HG02678 (cell line): Measurements from ENCODE around the gene BST2.
"Not testable (repeated sequence)": the region's sequence is repeated elsewhere in the genome, so short reads cannot be mapped to it uniquely, and the experiment has no call there.

Experiments
- ATAC-seq: cut with Tn5 transposase; IDR thresholded peaks from one replicate; pipeline ENCODE4 v1.9.1; 2021; ENCODE audit warnings: mild to moderate bottlenecking, moderate library complexity; ENCODE audit not compliant: unreplicated experiment

Gene BST2

DNA sequence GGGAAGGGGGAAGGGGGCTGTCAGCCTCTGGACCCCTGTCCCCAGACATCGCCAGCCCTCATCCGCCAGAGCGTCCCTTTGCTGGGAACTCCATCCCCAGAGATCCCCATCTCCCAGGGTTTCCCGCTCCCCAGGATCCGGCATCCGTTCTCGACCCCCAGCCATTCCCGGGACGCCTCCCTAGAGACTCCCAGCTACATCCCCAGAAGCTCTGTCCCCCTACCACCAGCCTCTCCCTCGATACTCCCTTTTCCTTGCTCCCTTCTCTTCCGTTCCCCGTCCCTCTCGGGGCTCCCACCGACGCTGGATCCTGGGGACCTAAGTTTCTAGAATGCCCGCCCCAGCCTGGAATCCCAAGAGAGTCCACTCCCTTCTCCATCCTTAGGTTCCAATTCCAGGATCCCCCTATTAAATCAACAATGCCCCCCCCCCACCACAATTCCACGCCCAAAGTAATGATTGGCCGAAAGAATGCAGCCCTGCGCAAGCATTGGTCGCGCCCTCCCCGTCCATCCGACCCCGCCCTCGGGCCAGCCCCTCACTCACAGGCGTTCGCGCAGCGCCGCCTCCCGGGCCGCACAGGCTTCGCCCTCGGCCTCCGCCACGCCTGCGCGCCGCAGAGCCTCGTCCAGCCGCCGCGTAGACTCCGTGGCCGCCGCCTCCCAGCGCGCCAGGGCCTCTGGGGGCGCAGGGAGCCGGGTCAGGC is 14.6 kb downstream of the BST2 start:
- peak; percentile 94 for ATAC-seq

DNA sequence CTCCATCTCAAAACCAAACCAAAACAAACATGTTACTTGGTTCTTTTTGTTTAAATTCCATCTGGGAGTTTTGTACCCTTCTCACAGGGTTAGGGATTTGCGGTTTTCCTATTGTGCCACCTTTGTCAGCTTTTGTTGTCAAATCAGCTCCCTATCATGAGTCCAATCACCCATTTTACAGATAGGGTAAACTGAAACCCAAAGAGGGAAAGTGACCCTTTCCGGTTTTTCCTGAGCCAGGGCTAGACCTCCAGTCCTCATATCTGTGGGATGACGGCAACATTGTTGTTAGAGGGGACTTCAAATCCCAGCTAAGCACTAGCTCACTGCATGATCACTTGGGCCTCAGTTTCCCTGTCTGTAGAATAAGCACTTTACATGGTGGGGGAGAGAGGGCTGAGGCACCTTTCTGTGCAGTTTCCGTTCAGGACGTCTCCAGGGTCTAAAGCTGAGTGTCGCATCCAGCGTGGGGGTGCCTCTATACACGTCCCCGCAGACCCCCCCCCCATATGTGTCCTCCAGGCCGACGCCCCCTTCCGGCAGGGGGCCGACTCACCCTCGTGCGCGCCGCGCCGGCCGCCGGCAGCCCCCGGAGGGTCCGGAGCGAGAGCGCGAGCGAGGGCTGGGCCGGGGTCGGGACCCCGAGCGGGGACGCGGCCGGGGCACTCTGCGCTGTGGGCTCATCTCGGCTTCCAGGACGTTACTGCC is 15.3 kb downstream of the BST2 start:
- ATAC-seq, result no peak

DNA sequence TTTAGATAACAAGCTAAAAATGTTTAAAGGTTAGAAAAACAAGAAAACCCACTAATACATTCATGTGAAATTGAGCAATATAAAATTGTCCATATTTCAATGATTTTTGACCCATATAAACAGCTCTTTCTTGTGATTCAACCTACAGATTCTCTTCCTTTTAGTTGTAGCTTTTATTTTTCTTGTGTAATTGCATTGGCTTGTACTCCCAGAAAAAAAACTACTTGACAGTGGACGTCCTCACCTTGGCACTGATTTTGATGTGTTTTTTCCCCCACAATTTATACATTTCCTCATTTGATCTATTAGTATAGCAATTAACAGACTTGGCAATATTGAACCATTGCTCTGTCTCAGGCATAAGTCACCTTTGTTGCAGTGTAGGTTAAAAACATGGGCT is 16.1 kb downstream of the BST2 start:
- no peak for ATAC-seq

DNA sequence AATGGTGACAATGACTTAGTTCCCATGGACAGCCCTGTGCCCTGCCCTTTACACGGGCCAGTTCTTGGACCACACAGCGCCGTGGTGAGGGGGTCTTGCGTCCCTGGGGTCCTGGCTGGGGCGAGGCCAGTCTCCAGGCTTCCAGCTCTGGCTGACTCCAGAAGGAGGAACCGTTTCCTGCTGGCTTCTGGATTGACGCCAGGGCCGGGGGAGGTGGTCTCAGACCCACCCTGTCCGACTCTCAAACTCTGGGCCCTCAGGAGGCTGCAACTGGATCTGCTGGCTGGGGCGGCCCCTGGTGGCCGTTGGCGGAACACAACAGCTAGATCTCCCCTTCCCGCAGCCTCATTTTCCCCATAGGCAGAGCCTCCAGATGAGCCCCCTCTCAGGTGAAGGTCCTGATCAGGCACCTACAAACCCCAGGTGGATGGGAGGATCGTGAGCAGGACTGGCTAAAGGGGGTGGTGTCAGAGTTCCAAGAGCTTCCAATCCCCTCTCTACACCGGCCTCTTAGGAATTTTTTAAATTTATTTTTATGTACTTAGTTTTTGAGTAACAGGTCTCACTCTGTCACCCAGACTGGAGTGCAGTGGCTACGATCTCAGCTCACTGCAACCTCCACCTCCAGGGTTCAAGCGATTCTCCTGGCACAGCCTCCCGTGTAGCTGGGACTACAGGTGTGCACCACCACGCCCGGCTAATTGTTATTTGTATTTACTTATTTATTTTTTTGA is 19.4 kb downstream of the BST2 start:
- no peak for ATAC-seq

DNA sequence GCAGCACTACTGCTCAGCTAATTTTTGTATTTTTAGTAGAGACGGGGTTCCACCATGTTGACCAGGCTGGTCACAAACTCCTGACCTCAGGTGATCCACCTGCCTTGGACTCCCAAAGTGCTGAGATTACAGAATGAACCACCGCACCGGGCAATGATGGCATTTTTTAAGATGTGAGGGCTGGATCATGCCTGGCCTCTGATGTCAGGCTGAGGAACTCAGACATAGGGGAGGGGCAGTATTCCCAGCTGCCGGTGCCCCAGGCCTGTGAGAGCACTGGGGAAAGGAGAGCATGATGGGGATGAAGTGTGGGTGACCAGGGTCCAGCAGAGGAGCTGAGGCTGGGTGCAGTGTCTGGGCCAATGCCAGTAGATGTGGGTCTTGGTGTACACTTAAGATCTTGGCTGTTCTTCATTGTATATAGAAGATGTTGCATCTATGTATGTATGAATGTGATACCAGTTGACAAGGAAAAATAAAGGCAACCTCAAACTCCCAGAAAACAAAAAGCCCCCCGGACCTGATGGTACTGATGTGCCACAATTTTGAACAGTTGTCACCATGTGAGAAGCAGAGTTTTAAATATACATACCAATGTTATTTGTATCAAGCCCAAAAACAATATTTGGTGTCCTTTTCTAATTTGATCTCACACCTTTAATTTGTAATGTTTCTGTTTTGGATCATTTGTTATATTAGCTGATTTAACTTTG is 24.8 kb downstream of the BST2 start:
- no peak for ATAC-seq

DNA sequence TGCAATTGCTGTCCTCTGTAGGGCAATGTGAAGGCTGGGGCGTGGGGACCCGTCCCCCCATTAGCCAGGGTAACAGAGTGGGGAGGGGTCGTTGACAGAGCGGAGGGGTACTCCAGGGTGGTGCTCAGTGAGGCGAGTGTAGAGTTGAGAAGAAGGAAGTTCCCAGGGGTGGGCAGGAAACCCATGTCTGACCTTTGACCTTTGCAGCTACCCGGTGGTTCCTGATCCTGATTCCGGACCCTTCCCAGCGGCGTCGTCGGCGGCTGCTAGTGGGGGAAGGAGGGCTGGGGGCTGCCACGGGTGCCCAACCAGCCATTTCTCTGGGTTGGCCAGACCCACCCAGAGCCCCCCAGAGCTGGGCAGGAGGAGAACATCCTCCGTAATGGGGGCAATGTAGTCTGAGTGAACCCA is 26.2 kb downstream of the BST2 start:
- ATAC-seq, result no peak

DNA sequence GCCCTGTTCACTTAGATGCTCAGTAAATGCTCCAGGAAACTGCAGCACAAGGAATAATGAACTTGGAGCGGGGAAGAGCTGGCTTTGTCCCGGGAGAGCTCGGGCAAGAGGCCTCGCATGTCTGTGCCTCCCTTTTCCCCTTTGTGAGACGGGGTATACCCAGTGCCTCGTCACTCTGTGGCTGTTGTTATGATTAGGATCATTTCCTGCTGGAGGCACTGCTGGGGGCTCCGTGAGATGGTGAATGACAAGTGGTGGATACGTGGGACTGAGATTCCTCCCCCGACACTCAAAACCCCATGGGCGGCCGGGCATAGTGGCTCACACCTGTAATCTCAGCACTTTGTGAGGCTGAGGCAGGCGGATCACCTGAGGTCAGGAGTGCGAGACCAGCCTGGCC is 27.2 kb downstream of the BST2 start:
- no peak for ATAC-seq

DNA sequence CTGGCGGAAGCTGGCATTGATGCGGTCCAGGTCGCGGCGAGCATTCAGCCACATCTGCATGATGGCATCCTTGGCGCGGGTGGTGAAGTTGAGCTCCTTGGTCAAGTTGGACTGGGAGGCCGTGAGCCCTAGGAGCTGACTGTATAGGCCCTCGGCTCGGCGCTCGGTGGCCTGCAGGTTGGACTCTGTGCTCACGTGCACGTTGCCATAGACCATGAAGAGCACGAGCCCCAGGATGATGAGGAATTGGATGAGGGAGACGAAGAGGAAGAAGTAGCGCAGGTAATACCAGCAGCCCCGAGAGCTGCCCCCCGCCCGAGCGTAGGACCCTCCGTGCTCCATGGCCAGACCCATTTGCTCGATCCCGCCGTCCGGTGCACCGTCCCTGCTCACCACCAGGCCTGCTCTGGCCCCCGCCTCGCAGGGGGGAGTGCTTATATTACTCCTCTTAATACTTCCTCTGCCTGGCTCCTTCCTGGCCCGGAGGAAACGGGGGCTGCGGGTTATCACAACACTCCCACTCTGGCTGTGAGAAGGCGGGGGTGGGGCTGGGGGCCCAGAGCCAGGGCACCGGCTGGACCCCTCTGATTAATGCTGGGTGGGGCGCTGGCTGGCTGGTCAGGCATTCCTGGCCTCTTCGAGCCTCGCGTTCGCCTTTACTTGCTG is 28.4 kb downstream of the BST2 start, which contains the start of gene PLVAP:
Gene PLVAP, minus strand, starts transcription at position 408 of the 666 bp plus-strand sequence. Its CDS starts 54 bp downstream, at position 354.
- no peak for ATAC-seq

DNA sequence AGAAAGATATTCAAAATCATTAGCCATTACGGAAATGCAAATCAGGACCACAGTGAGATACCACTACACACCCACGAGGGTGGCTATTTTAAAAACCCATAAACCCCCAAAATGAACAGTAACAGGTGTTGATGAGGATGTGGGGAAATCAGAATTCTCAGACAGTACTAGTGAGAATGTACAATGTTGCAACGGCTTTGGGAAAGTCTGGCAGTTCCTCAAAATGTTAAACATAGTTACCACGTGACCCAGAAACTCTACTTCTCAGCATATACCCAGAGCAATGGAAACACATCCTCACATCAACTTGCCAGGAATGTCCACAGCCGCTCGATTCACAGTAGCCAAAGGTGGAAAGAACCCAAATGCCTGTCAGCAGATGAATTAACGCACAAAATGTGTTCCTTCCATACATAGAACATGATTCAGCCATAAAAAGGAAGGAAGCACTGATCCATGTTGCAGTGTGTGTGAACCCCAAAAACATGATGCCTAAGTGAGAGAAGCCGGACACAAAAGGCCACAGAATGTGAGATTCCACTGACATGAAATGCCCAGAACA is 35.3 kb downstream of the BST2 start:
- peak; percentile 89 for ATAC-seq

DNA sequence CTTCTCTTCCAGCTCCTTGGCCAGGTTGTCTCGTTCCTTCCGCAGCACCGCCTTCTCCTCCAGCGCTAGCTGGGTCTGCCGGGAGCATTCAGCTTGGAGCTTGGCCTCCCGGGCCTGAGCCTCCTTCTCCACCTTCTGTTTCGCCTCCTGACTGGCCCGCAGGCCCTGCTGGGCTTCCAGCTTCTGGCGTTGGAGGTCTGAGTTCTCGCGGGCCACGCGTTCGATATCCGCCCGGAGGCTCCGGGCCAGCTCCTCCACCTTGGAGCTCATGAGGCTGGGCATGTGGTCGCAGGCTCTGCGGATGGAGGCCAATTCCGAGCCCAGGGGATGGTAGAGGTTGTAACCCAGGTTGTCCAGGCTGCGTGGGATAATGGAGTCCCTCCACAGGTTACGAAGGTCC is 40.1 kb downstream of the BST2 start:
- no peak for ATAC-seq

DNA sequence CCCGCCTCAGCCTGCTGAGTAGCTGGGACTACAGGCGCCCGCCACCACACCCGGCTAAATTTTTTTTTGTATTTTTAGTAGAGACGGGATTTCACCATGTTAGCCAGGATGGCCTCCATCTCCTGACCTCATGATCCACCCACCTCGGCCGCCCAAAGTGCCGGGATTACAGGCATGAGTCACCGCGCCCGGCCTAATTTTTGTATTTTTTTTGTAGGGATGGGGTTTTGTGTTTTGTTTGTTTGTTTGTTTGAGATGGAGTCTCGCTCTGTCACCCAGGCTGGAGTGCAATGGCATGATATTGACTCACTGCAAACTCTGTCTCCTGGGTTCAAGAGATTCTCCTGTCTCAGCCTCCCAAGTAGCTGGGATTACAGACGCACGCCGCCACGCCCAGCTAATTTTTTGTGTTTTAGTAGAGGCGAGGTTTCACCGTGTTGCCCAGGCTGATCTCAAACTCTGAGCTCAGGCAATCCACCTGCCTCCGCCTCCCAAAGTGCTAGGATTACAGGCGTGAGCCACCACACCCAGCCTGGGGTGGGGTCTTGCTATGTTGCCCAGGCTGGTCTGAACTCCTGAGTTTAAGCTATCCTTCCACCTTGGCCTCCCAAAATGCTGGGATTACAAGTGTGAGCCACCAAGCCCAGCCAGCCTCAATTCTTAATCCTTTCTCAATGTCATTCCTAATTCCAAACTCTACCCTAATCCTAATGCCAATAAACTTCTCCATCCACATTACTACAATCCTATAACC is 41.4 kb downstream of the BST2 start:
- not testable (repeated sequence) for ATAC-seq

DNA sequence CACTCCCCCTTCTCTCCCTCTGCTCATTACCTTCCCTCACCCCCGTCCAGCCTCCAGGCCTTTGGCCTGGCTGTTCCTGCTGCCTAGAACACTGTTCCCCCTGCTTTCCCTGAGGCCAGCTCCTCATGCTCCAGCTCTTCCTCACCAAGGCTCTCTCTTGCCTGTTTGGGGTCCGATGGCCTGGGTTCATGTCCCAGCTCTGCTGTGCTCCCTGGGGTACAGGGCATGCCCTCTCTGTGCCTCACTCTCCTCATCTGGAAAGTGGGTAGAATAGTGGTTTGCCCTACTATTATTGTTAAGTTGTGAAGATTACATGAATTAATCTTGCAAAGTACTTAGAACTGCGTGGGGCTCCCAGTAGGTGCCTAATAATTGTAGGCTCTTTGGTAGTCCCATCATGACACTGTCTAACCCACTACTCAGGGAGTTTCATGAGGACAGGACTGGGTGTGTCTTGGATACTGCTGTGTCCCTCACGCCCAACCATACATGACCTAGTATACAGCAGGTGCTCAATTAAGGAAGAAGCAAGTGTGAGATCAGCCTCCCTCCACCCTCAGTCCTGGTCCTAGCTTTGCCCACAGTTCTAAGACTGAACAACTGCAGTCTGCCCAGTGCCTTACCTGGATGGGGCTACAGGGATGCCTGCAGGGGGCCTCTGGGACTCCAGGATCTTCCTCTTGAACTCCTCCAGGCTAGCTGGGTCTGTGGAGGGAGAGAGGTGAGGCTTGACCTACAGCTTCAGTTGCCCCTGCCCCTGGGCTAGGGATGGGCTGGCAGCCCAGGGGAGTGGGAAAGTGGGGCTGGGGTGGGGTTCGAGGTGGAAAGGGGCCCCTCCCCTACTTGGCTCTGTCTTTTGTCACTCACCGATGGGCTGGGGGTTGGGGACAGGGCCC is 45.3 kb downstream of the BST2 start:
- no peak for ATAC-seq

DNA sequence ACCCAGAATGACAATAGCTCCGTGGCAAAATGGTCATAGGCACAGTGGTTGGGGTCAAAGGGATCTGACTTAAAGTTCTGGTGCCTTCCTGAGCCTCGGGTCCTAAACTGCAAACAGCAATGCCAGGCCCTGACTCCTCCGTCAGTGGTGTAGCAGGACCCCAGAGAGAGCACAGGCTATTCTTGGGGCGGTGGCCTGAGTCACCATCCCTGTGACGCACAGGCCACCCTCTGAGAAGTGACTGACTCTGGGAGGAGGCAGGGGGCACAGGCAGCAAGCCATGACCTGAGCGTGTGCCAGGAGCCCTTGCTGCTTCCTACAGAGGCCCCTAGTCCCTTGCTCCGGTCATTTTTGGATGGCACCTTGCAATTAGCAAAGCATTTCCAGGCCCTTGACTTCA is 47.0 kb downstream of the BST2 start:
- ATAC-seq, result no peak

DNA sequence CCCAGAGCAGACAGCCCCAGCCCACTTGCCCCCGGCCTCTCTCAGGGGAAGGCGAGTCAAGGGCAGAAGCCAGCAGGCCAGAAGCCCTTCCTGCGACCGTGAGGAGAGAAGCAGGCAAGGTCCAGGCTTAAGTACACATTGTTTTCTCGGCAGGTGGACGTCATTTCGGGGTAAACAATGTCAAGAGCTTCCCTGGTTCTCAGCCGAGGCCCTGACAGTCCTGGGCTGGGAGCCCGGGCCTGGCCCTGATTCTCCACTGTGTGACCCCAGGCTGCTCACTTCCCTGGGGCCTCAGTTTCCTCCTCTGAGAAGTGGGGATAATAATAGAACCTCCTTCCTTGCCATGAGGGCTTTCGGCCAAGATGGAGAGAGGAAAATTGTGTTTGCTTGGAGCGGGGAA is 47.7 kb downstream of the BST2 start:
- ATAC-seq, result no peak

DNA sequence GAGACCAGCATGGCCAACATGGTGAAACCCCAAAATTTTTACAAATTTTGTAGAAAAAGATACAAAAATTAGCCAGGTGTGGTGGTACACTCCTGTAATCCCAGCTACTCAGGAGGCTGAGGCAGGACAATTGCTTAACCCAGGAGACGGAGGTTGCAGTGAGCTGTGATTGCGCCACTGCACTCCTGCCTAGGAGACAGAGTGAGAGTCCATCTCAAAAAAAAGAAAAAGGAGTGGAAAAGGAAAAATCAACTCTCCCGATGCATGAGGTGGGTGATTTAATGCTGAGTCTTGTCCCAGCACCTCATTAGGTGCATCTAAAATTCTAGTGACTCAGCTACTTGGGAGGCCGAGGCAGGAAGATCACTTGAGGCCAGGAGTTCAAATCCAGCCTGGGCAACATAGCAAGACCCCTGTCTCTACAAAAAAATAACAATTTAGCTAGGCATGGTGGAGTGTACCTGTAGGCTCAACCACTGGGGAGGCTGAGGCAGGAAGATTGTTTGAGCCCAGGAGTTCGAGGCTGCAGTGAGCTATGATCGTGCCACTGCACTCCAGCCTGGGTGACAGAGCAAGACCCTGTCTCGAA is 48.3 kb downstream of the BST2 start:
- ATAC-seq, result no peak

DNA sequence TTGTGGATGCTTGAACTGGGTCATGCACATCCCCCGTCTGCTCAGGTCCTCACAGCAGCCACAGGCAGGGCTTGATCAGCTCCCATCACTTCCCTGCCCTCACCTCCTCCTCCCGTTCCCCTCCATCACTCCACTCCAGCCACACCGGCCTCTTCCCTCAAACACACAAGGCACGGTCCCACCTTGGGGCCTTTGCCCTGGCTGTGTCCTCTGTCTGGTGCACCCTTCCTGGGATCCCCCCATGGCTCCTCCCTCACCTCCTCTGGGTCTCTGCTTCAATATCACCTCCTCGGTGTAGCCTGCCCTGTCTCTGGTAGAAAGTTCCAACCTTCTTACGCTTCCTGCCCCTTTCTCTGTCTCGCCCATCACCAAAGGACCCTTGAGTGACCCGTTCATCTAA is 52.0 kb downstream of the BST2 start:
- no peak for ATAC-seq
